Cardiac ventricle fibroblast (primary cell): ENCODE measurements around the gene GPR22. TPM values are rescaled to one million over a fixed set of nuclear protein-coding genes. Genes with fewer than 3 reads are reported as not detected.

ENCODE experiments used
- total RNA-seq: library from RNA; depleted of rRNA; stranded (reverse); fragments of >200 nt; gene quantifications from 2 replicates; pipeline ENCODE4 v1.2.3, GENCODE V29; 2015

The GPR22 gene, protein sequence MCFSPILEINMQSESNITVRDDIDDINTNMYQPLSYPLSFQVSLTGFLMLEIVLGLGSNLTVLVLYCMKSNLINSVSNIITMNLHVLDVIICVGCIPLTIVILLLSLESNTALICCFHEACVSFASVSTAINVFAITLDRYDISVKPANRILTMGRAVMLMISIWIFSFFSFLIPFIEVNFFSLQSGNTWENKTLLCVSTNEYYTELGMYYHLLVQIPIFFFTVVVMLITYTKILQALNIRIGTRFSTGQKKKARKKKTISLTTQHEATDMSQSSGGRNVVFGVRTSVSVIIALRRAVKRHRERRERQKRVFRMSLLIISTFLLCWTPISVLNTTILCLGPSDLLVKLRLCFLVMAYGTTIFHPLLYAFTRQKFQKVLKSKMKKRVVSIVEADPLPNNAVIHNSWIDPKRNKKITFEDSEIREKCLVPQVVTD
- total RNA-seq, result not detected in 2 replicates

DNA sequence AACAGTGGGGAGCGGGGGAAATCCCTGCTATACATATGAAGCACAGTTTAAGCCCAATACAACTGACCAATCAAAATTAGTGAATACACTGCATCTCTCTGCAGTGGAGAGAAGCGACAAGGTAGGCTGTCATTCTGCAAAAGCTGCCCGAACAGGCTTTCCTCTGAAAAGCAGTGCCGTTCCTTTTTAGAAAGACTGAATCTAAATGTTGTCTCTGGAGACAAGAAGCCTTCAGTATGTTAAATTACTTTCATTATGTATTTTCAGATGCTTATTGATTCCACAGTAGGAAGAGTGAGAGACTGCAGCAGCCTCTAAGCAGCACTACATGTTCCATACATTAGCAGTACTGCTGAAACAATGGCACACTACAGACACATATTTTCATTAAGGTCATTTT lies at the start of gene GPR22:
Gene GPR22 (plus strand): TSS at position 129 of the 400 bp plus-strand sequence. CDS start 4,004 bp downstream, outside the sequence.

Other genes starting within 250 kb of the GPR22 start
- 13.0 and 73.8 TPM in 2 replicates for gene COG5, start 93.9 kb downstream of the GPR22 start, total RNA-seq
- gene DUS4L, start 93.9 kb downstream of the GPR22 start, total RNA-seq, result 1.8 and 3.6 TPM in 2 replicates
- gene BCAP29, start 110.2 kb downstream of the GPR22 start, total RNA-seq, result 54.1 and 76.3 TPM in 2 replicates
- 0.05 and 0.44 TPM in 2 replicates for gene SLC26A4, start 190.8 kb downstream of the GPR22 start, total RNA-seq